HG02642 (cell line): Measurements from ENCODE around the gene FILIP1L.

ENCODE experiments used
- ATAC-seq: cut with Tn5 transposase; IDR thresholded peaks from one replicate; pipeline ENCODE4 v1.9.1; 2021; ENCODE audit warnings: mild to moderate bottlenecking; ENCODE audit not compliant: unreplicated experiment, poor library complexity

The FILIP1L gene

DNA sequence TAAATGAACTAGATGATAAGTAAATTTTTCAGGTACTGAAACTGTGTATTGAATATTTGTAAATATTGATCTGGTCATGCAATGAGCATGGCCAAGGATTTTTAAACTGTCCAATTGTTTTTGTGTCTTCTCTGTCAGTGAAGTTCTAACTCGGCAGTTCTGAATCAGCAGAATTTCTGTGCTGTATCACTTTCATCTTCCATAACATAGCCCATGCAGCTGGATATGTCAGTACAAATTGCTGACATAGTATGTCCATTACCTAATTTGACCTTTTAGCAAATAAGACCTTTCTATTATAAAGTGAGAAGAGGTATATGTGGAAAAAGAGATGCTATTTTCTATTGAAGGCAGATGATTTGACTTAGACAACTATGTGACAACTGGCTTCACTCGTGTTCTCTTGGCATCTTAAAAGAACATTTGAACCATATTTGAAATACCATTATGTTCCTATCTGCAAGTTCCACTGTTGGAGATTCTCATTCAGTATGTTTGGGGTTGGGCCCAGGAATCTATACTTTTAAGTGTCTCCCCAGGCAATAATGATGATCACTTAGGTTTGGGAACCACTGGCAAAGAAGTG is 206.2 kb downstream of the FILIP1L start:
- ATAC-seq = no peak

- no peak for ATAC-seq
These were observed 210.4 kb downstream of the FILIP1L start for GRCh38 chr3:99903869-99904268.

DNA sequence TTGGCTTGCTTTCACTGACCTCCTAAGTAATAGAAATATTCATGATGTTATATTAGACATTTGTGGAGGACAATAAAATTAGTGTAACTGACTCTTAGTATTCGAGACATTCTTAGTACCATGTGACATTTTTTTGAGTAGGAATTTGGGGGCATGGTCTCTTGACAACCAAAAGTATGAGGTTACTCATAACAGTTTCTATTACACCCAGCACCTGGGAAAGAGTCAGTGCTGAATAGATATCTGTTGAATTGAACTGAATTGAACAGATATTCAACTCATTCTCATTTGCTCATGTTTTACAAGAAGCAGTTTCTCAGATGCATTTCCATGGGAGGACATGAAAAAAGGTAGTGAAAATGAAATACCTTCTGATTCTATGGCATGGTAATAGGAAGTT is 212.2 kb downstream of the FILIP1L start:
- ATAC-seq = no peak

- no peak for ATAC-seq
These were observed 212.9 kb downstream of the FILIP1L start for GRCh38 chr3:99901200-99901926.

DNA sequence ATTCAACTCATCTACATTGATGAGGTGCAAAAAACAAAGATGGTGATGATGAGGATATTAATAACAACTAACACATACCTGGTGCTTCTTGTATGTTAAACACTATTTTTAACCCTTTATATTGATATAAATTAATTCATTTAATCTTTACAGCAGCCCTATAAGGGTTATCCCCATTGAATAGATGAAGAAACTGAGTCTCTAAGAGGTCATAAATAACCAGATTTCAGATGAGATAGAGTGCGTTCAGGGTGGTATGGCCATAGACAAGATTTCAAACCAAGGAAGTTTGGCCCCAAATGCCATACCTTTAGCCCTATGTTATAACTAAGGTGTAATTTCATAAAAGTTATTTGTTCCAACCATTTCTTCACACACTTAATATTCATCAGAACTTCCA is 214.1 kb downstream of the FILIP1L start:
- ATAC-seq = no peak

- no peak for ATAC-seq
These were observed 214.7 kb downstream of the FILIP1L start for GRCh38 chr3:99899603-99900002.

GRCh38 chr3:99896482-99896881 is 217.8 kb downstream of the FILIP1L start:
- no peak for ATAC-seq

- ATAC-seq = no peak
These were observed 218.4 kb downstream of the FILIP1L start for GRCh38 chr3:99895703-99896441.

DNA sequence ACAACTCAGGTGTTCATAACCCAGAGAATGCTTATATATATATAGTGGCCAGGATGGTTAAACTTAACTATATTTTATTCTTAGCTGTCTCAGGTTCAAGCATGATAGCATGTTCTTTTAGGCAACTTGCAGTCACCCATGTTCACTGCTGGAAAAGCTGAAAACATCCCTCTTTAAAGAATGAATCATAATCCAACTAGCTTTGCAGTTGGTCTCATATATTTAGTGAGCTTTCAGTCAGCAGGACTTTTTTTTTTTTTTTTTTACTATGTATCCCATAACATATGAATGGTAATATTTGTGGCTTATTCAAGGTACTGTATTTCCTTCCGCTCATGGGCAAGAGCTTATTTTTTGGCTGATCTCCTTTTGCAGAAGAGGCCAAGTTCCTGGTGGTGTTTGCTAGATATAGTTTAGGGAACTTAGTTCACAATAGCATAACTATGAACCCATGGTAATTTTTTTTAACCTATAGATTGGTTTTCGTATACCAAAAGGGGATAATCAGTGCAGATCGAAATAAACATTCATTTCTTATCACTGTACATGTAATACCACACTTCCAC is 219.1 kb downstream of the FILIP1L start:
- ATAC-seq = no peak

DNA sequence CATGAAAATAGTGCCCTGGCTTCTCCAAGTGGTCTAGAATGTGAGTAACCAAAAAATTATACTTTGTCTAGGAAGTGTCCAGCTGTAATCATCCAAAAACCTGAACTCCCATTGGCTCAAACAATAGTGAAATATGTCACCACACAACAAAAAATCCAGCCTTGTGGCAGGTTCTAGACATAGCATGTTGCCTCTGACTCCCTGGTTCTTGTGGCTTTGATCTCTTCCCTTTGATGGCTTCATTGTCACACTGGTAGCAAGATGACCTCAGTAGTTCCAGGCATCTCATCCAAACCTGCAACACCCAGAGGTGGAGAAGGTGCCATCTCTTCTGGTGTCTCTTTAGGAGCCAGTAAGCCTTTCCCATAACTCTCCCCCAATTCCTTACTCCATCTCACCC is 222.0 kb downstream of the FILIP1L start:
- no peak for ATAC-seq

DNA sequence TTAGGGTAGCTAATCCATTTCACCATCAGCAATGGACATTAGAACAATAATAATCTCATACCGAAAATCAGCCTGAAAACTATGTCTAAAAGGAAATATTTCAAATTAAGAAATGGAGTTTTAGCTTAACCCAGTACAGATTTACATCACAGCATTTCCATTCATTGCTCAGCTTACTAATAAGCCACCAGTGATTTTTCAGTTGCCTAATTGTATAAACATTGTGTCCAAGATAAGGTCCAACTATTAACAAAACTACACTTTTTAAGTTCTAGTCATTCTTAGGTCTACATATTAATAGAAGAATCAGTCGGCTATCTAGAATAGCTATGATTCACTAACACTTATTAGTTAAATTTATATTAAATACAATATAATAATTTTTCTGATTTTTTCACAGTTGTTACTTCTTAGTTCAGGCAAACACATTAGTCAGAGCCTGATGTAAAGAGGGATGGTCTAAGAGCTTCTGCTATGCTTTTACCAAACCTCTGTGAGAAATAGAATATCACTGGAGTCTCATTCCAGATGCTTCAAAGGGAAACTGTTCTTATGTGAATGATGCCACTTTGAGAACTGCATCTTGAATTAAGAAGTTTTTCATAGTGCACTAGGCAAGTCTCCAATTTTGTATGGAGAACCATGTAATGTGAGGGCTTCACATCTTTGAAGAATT is 222.6 kb downstream of the FILIP1L start:
- ATAC-seq = no peak

- ATAC-seq = no peak
These were observed 228.4 kb downstream of the FILIP1L start for GRCh38 chr3:99885851-99886250.

GRCh38 chr3:99885085-99885484 is 229.2 kb downstream of the FILIP1L start:
- no peak for ATAC-seq

GRCh38 chr3:99884484-99884883 is 229.8 kb downstream of the FILIP1L start:
- ATAC-seq = no peak

DNA sequence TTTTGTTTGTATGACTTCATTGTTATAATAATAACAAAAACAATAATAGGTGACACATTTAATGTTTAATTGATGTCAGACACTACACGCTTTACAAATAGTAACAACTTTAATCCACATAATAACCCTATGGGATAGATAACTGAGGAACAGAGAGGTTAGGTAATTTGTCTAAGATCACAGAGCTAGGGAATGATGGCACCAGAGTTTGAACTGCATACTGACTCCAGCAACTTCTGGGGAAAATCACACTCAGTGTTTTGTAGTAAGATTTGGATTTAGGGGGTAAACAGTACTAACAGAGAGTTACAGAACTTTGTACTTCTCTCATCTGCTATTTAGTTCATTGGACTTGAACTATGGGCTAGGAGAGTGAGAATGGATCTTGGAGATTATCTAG is 230.6 kb downstream of the FILIP1L start:
- no peak for ATAC-seq

- no peak for ATAC-seq
These were observed 231.2 kb downstream of the FILIP1L start for GRCh38 chr3:99883138-99883461.

DNA sequence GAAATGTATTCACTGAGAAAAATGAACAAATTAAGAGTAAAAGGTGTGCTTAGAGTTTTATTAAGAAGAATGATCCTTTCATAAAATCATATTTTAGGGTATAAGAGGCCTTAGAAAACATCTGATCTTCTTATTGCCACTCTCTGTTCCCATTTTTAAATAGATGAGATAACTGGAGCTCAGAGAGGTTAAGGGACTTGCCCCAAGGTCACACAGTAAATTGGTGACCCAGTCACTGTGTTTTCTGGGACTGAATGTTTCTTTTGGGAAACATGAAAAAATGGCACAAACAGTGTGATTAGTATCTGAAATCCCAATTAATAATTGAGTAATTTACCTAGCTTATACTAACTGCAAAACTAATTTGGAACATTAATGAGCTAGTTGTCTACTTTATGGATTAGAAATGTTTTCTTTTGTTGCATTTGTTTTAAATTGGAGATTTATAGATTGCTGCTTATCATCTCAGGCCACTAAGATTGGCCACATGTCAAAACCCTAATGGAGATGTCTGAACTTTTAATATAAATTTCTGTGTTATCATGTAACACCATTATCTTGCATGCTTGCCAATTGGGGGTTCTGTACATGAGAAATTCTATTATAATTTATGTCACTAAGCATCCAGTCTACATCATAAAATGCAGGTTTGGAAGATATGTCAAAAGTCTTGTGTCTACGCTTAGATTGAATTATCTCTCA is 231.7 kb downstream of the FILIP1L start:
- ATAC-seq = no peak

- no peak for ATAC-seq
These were observed 233.2 kb downstream of the FILIP1L start for GRCh38 chr3:99881121-99881524.

DNA sequence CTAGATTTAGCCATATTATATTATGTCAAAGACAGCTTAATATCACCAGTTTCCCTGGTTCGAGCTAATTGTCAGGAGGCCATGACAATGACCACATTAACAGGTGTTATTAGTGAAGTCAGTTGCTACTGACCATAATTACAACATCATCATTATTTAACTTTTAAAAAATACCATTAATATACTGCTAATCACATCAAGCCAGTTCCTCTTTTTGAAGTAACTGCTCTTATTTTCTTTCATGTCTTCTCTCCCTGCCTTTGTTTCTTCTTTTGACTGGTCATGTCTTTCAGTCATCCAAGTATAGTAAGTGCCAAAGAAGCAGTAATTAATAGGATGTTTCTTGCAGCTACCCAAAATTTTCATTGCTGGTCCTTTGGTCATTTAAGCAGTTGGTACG is 235.0 kb downstream of the FILIP1L start:
- ATAC-seq = no peak

DNA sequence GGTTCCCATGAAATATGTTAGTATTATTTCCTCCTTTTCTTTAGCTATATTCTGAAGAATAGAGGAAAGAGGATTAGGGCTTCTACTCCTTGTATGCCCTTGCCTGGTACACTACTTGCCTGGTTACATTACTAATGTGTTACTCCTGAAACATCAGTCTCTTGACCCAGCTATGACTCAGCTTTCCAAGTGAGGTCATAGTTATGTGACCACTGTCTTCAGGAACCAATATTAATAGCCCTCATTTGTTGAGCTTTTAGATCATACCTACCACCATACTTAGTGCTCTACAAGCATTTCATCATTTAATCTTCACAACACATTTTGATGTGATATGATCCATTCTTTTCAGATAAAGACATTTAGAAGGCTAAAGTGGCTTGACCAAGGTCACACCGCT is 236.3 kb downstream of the FILIP1L start:
- ATAC-seq = peak; percentile 45
